ENCODE measurements around the gene PDZD4.

Gene PDZD4

GRCh38 chrX:153848325-153848724 is 18.0 kb upstream of the PDZD4 start:
- no peak overlapping the region for H3K27ac ChIP-seq

DNA sequence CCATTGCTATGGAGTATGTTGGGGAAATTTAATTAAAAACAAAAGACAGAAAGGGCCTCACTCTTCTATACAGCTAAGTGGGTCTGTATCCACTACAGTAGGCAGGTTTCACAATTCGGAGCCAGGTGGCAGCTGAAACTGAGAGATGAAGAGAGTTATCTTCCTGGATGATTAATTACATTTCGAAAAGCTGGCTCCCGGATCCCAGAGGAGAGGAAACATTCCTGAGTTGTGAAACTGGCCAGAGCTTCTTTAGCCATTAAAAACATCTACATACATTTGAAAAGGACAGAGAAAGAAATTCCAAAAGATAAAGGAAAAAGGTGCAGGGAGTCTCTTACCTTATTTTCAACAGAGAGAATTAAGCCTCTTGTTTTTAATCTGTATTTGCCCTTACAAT is 15.5 kb upstream of the PDZD4 start:
- TF ChIP-seq CTCF (conservative IDR thresholded peaks at IDR 0.05), result no peak
- no peak for TF ChIP-seq ZFX (IDR thresholded peaks at IDR 0.05)
- H3K27ac ChIP-seq, result no peak overlapping the region

More at GRCh38 chrX:153848325-153848724, 18.0 kb upstream of the PDZD4 start:
- TF ChIP-seq ZFX (IDR thresholded peaks at IDR 0.05) (no peak), CTCF (conservative IDR thresholded peaks at IDR 0.05) (no peak)

DNA sequence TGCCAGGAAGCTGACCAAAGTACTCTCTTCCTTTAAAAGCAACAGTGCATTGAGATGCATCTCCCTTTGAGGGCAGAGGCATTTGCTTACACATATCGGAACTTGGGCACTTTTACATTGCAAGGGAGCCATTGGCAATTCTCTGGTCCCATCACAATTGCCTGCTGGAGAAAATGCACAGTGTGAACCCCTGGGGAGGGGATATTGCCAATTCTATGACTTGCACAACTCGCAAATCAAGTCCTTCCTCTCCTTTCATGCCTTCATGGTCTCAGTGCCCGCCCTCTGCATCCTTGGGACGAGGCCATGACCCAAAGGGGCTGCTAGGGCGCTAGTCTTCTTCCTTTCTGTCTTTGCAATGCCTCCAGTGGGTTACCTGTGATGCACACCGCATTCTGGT is 14.9 kb upstream of the PDZD4 start:
- TF ChIP-seq ZFX (IDR thresholded peaks at IDR 0.05), result no peak
- TF ChIP-seq CTCF (conservative IDR thresholded peaks at IDR 0.05), result no peak

DNA sequence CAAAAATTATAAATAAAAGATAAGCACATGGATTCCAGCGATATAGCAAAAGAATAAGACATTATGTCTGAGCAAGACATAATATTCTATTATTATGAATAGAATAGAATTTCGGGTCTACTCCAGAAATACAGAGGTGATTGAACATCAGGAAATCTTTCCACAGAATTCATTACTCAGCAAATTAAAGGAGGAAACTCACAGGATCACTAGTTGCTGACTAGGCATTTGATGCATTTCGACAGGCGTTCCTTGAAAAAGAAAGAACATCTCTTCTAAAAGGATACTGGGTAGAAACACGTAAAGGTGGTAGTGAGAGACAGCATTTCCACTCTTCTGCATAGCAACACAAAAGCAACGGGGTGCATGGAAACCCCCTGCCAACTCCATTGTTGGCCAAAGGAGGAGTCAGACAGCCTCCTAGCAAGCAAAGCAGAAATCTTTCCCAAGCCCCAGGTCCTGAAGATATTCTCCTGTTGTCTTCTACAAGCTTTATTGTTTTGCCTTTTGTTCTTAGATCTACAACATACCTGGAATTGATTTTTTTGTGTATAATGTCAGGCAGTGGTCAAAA is 14.3 kb upstream of the PDZD4 start:
- TF ChIP-seq CTCF (conservative IDR thresholded peaks at IDR 0.05) (no peak), ZFX (IDR thresholded peaks at IDR 0.05) (no peak)
- H3K27ac ChIP-seq, result no peak overlapping the region

More for the DNA sequence above, 14.9 kb upstream of the PDZD4 start:
- H3K27ac ChIP-seq, result no peak overlapping the region

DNA sequence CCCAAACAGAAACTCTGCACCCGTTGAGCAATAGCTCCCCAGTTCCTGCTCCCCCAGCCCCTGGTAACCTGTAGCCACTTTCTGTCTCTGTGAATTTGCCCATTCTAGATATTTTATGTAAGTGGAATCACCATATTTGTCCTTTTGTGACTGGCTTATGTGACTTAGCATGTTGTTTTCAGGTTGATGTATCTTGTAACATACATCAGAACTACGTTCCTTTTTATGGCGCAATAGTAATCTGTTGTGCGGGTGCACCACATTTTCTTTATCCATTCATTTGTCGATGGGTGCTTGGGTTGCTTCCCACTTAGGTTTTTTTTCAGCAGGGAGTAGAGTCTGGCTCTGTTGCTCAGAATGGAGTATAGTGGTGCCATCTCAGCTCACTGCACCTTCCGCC is 6.6 kb upstream of the PDZD4 start:
- H3K27ac ChIP-seq, result no peak overlapping the region
- TF ChIP-seq CTCF (conservative IDR thresholded peaks at IDR 0.05) (no peak), ZFX (IDR thresholded peaks at IDR 0.05) (no peak)

GRCh38 chrX:153832728-153833127 is 2.4 kb upstream of the PDZD4 start:
- no peak overlapping the region for H3K27ac ChIP-seq
- TF ChIP-seq CTCF (conservative IDR thresholded peaks at IDR 0.05), result no peak
- TF ChIP-seq ZFX (IDR thresholded peaks at IDR 0.05), result no peak

- no peak for TF ChIP-seq CTCF (conservative IDR thresholded peaks at IDR 0.05)
- H3K27ac ChIP-seq, result no peak overlapping the region
These were observed 1.2 kb upstream of the PDZD4 start for GRCh38 chrX:153831429-153832150.
